GM23338 (cell line): ENCODE measurements around the gene TNS3. TPM values are rescaled to one million over a fixed set of nuclear protein-coding genes. Genes with fewer than 3 reads are reported as not detected.

Source experiments
- ATAC-seq: fragments of 200-7000 bp; cut with Tn5 transposase; 3 replicates; pipeline ENCODE4 v1.9.1; 2020
- DNase-seq: peaks from one replicate; pipeline ENCODE4 v3.0.0-alpha.2; 2015; ENCODE audit warnings: low spot score
- H2AFZ ChIP-seq: fragments of 200-600 bp; sonication (generic); 2 replicates; pipeline ENCODE4 v1.8.0; 2016; ENCODE audit warnings: antibody characterized with exemption, mild to moderate bottlenecking, moderate library complexity
- H3F3A ChIP-seq: fragments of 200-600 bp; sonication (generic); replicated peaks from 2 replicates; pipeline ENCODE4 v1.8.0; 2017; ENCODE audit warnings: antibody characterized with exemption, mixed run types, low read depth
- H3K27ac ChIP-seq: fragments of 200-600 bp; sonication (generic); 2 replicates; pipeline ENCODE4 v1.6.1; 2016; ENCODE audit warnings: low read depth
- H3K27me3 ChIP-seq: fragments of 200-600 bp; sonication (generic); 2 replicates; pipeline ENCODE4 v1.8.0; 2016; ENCODE audit warnings: mild to moderate bottlenecking, mixed run types, moderate library complexity; ENCODE audit not compliant: insufficient read depth
- H3K36me3 ChIP-seq: fragments of 200-600 bp; sonication (generic); 2 replicates; pipeline ENCODE4 v1.8.0; 2016; ENCODE audit warnings: mild to moderate bottlenecking; ENCODE audit not compliant: insufficient read depth
- H3K4me1 ChIP-seq: fragments of 200-600 bp; sonication (generic); 2 replicates; pipeline ENCODE4 v1.8.0; 2016; ENCODE audit warnings: mild to moderate bottlenecking, moderate library complexity; ENCODE audit not compliant: insufficient read depth
- H3K4me2 ChIP-seq: fragments of 200-600 bp; sonication (generic); 2 replicates; pipeline ENCODE4 v1.7.1; 2017; ENCODE audit warnings: mixed run types
- H3K4me3 ChIP-seq: fragments of 200-600 bp; sonication (generic); 2 replicates; pipeline ENCODE4 v1.6.1; 2016; ENCODE audit warnings: mixed run types
- H3K79me2 ChIP-seq: fragments of 200-600 bp; sonication (generic); replicated peaks from 2 replicates; pipeline ENCODE4 v1.8.0; 2017; ENCODE audit warnings: mild to moderate bottlenecking; ENCODE audit not compliant: insufficient read depth
- H3K9me2 ChIP-seq: fragments of 200-600 bp; sonication (generic); 2 replicates; pipeline ENCODE4 v1.8.0; 2017; ENCODE audit not compliant: insufficient read depth
- H4K20me1 ChIP-seq: fragments of 200-600 bp; sonication (generic); replicated peaks from 2 replicates; pipeline ENCODE4 v1.8.0; 2017; ENCODE audit warnings: mild to moderate bottlenecking; ENCODE audit not compliant: insufficient read depth
- H3K27ac Mint-ChIP-seq: 2 replicates; pipeline ENCODE4 v1.8.0; 2020; ENCODE audit warnings: inconsistent platforms, mild to moderate bottlenecking, moderate library complexity, mixed read lengths
- H3K27me3 Mint-ChIP-seq: 3 replicates; pipeline ENCODE4 v1.8.0; 2022; ENCODE audit warnings: low read depth, mild to moderate bottlenecking, moderate library complexity, mixed read lengths, inconsistent platforms; ENCODE audit not compliant: insufficient read depth, poor library complexity
- H3K36me3 Mint-ChIP-seq: 3 replicates; pipeline ENCODE4 v1.8.0; 2021; ENCODE audit warnings: low read depth, mild to moderate bottlenecking, inconsistent platforms, moderate library complexity, mixed read lengths
- H3K4me1 Mint-ChIP-seq: 3 replicates; pipeline ENCODE4 v1.8.0; 2020; ENCODE audit warnings: mild to moderate bottlenecking, inconsistent platforms, mixed read lengths
- H3K4me3 Mint-ChIP-seq: 3 replicates; pipeline ENCODE4 v1.8.0; 2021; ENCODE audit warnings: moderate library complexity, mild to moderate bottlenecking, inconsistent platforms, mixed read lengths
- H3K9me3 Mint-ChIP-seq: 3 replicates; pipeline ENCODE4 v1.8.0; 2020; ENCODE audit warnings: moderate library complexity, mild to moderate bottlenecking, inconsistent platforms, mixed read lengths
- CREB1 ChIP-seq: fragments of 250-450 bp; sonication (Bioruptor Pico); IDR thresholded peaks from 2 replicates; pipeline ENCODE4 v1.5.0; 2020; ENCODE audit warnings: low read depth, mild to moderate bottlenecking, moderate library complexity
- EZH2 ChIP-seq: fragments of 200-600 bp; sonication (generic); IDR thresholded peaks from one replicate; pipeline ENCODE4 v1.8.0; 2017; ENCODE audit warnings: antibody characterized with exemption, mild to moderate bottlenecking, low read depth; ENCODE audit not compliant: unreplicated experiment
- EZH2phosphoT487 ChIP-seq: fragments of 200-600 bp; sonication (generic); IDR thresholded peaks from one replicate; pipeline ENCODE4 v1.8.1; 2018; ENCODE audit warnings: antibody characterized with exemption; ENCODE audit not compliant: unreplicated experiment
- JUNB ChIP-seq: IDR thresholded peaks from one replicate; pipeline ENCODE4 v1.6.1; 2016; ENCODE audit warnings: antibody characterized with exemption; ENCODE audit not compliant: unreplicated experiment
- NANOG ChIP-seq: IDR thresholded peaks from 2 replicates; pipeline ENCODE4 v1.6.1; 2016; ENCODE audit warnings: antibody characterized with exemption, borderline replicate concordance
- POLR2AphosphoS5 ChIP-seq: IDR thresholded peaks from 2 replicates; pipeline ENCODE4 v1.6.1; 2016; ENCODE audit warnings: antibody characterized with exemption, low read depth
- REST ChIP-seq: IDR thresholded peaks from one replicate; pipeline ENCODE4 v1.6.1; 2018; ENCODE audit warnings: antibody characterized with exemption; ENCODE audit not compliant: unreplicated experiment
- STAT1 ChIP-seq: IDR thresholded peaks from one replicate; pipeline ENCODE4 v1.6.1; 2016; ENCODE audit warnings: antibody characterized with exemption; ENCODE audit not compliant: unreplicated experiment
- ZNF114 ChIP-seq: fragments of 250-450 bp; sonication (Bioruptor Pico); IDR thresholded peaks from 2 replicates; pipeline ENCODE4 v1.5.0; 2020; ENCODE audit warnings: mild to moderate bottlenecking, moderate library complexity
- ZNF331 ChIP-seq: fragments of 250-450 bp; sonication (Bioruptor Pico); IDR thresholded peaks from 2 replicates; pipeline ENCODE4 v1.5.0; 2020; ENCODE audit warnings: low read depth, mild to moderate bottlenecking, moderate library complexity
- ZNF462 ChIP-seq: fragments of 250-450 bp; sonication (Bioruptor Pico); IDR thresholded peaks from 2 replicates; pipeline ENCODE4 v1.5.0; 2020; ENCODE audit warnings: mild to moderate bottlenecking, moderate library complexity
- polyA plus RNA-seq: library from polyadenylated mRNA; unstranded; fragments of >200 nt; fragmentation: Nextera tagmentation; extraction: Ambion mirVana; gene quantifications from 2 replicates; pipeline ENCODE4 v1.2.1, GENCODE V29; 2016
- total RNA-seq: library from RNA; depleted of rRNA; stranded (reverse); fragments of >200 nt; shearing (Covaris generic); gene quantifications from 2 replicates; pipeline ENCODE4 v1.2.3, GENCODE V29; 2014
- TF ChIP-seq, protein P1 (sequence below), 2 experiments: fragments of 200-600 bp in 1 of 2; sonication (generic) in 1 of 2; conservative IDR thresholded peaks; 2 replicates each; pipeline versions ENCODE4 v1.5.1 to v1.6.1; 2016 to 2017; ENCODE audit warnings: antibody characterized with exemption in 2 of 2, low read depth in 2 of 2, mild to moderate bottlenecking in 2 of 2, moderate library complexity in 1 of 2
- TF ChIP-seq, protein P2 (sequence below): IDR thresholded peaks from 2 replicates; pipeline ENCODE4 v1.6.1; 2016; ENCODE audit warnings: antibody characterized with exemption

Gene TNS3
- total and polyA plus RNA-seq, 2 experiments from 2014 or later, result 6.2 to 28.7 TPM

DNA sequence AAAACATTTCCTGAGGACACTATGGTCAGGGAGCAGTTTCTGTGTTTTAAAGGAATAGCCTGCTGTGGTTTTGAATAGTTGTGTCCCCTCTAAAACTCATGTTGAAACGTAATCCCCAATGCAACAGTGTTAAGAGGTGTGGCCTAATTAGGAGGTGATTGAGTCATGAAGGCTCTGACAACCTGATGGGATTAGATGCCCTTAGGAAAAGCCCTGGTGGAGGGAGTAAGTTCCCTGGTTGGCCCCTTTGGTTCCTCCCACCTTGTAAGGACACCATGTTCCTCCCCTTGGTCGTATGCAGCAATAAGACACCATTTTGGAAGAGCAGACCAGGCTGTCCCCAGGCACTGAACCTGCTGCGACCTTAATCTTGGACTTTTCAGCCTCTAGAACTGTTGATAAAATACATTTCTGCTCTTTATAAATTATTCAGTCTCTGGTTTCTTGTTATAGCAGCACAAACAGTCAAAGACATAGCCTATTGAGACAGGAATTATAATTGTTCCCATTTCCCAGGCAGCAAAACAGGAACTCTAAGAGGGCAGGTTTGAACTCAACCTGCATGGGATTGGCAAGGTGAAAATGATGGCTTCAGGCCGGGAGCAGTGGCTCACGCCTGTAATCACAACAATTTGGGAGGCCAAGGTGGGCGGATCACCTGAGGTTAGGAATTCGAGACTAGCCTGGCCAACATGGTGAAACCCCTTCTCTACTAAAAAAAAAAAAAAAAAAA lies 20.5 kb upstream of the TNS3 start:
- Histone ChIP-seq H3K27ac (no peak overlapping the region), H2AFZ (0 out of 2 replicates have a peak overlapping the region, but pooled peaks have one; percentile 56), H3K4me1 (no peaks in the 10 kb centered on the region), H3K36me3 (peaks cover under 1% of the 10 kb centered on the region; the same call in 1 of the 2 replicates), H3K9me2 (no peaks in the 10 kb centered on the region), H3K27me3 (no peaks in the 10 kb centered on the region), H3K79me2 (no peaks in the 10 kb centered on the region), H3K4me3 (no peak overlapping the region), H3K4me2 (no peak overlapping the region), H3F3A (no peaks in the 10 kb centered on the region), H4K20me1 (no peaks in the 10 kb centered on the region)
- DNase-seq (no peak), ATAC-seq (no peak)
- Mint-ChIP-seq H3K27me3 (peaks cover 4% of the 10 kb centered on the region), H3K9me3 (peaks cover 21% of the 10 kb centered on the region), H3K4me3 (no peak overlapping the region), H3K4me1 (no peaks in the 10 kb centered on the region; the same call in 2 of the 3 replicates), H3K27ac (no peak overlapping the region), H3K36me3 (peaks cover 7% of the 10 kb centered on the region)
- TF ChIP-seq CREB1 (CRISPR knock-in tag) (no peak), ZNF331 (CRISPR knock-in tag) (no peak), ZNF114 (CRISPR knock-in tag) (no peak), JUNB (no peak), EZH2phosphoT487 (no peak), STAT1 (no peak), NANOG (no peak), REST (no peak), ZNF462 (no peak), POLR2AphosphoS5 (no peak), EZH2 (no peak)
- TF ChIP-seq, protein P1, sequence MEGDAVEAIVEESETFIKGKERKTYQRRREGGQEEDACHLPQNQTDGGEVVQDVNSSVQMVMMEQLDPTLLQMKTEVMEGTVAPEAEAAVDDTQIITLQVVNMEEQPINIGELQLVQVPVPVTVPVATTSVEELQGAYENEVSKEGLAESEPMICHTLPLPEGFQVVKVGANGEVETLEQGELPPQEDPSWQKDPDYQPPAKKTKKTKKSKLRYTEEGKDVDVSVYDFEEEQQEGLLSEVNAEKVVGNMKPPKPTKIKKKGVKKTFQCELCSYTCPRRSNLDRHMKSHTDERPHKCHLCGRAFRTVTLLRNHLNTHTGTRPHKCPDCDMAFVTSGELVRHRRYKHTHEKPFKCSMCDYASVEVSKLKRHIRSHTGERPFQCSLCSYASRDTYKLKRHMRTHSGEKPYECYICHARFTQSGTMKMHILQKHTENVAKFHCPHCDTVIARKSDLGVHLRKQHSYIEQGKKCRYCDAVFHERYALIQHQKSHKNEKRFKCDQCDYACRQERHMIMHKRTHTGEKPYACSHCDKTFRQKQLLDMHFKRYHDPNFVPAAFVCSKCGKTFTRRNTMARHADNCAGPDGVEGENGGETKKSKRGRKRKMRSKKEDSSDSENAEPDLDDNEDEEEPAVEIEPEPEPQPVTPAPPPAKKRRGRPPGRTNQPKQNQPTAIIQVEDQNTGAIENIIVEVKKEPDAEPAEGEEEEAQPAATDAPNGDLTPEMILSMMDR (conservative IDR thresholded peaks at IDR 0.05; ENCODE audit: low read depth in 2 of 2), result no peak
- TF ChIP-seq, protein P2, sequence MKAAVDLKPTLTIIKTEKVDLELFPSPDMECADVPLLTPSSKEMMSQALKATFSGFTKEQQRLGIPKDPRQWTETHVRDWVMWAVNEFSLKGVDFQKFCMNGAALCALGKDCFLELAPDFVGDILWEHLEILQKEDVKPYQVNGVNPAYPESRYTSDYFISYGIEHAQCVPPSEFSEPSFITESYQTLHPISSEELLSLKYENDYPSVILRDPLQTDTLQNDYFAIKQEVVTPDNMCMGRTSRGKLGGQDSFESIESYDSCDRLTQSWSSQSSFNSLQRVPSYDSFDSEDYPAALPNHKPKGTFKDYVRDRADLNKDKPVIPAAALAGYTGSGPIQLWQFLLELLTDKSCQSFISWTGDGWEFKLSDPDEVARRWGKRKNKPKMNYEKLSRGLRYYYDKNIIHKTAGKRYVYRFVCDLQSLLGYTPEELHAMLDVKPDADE, result no peak
